HG03175 (cell line): ENCODE data around the gene MMD.
"Not testable (repeated sequence)": the region's sequence is repeated elsewhere in the genome, so short reads cannot be mapped to it uniquely, and the experiment has no call there.

Experiments used
- ATAC-seq: cut with Tn5 transposase; IDR thresholded peaks from one replicate; pipeline ENCODE4 v1.9.1; 2021; ENCODE audit warnings: mild to moderate bottlenecking, moderate library complexity; ENCODE audit not compliant: unreplicated experiment

MMD gene

GRCh38 chr17:55444471-55445441 is 23.1 kb upstream of the MMD start:
- ATAC-seq = peak; percentile 82

GRCh38 chr17:55443904-55444303 is 22.3 kb upstream of the MMD start:
- ATAC-seq = no peak

DNA sequence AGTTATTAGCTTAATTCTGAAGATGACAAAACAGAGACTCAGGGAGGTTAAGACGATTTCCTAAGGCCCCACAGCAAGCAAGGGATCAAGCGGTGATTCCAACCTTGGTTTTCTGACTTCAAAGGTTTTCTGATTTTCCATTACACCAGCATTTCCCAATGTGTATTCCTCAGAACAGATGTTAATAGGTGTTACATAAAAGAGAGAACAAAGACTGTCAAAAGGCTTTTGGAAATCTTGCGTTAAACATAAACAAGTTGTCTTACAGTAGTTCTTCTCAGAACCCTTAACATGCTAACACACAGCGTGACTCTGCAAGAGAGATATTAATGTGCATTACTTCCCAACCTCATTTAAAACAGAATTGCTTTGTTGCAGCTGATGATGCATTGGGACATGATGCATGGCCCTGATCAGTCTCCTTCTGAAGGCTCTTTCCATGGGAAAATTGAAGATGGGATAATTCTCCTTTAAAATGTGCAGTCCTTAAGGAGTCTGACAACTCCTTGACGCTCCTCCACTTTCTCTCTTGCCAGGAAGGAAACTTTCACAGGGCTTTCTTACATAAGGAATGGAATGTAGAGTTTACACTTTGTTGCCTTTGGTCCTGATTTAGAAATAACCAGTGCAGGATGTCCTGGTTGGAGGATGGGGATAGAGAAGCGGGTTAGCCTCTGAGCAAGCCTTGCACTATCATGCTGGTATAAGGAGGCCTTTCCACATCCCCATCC is 21.5 kb upstream of the MMD start:
- no peak for ATAC-seq

GRCh38 chr17:55442462-55442861 is 20.8 kb upstream of the MMD start:
- no peak for ATAC-seq

DNA sequence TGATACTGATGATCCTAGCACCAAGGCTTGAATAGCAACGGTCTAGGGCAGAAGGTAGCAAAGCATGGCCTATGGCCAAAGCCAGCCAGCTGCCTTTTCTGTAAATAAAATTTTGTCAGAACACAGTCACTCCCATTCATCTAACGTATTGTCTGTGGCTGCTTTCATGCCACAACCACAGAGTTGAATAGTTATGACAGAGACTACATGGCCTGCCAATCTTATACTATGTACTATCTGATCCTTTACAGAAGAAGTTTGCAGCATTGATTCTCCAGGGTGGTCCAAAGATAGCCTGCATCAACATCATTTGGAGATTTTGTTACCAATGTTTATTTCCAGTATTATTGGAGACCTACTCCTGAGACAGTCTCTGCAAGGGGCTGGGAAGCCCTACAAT is 19.9 kb upstream of the MMD start:
- ATAC-seq = no peak

DNA sequence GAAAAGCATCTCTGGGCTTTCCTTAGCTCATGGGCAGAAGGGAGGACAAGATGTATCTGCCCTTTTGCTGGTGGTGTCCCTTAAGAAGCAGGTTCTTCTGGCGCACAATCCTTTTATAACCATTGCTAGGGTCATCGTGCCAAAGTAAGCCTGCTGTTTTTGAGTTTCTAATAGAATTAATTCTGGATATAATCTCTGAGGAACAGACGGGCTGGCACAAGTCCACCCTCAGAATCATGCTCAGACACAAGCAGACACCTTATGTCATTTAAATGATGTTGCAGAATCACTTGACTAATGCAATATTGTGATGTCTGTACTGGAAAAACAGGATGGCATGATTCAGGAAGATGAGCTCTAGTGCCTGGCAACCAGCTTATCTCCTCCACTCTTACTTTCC is 18.8 kb upstream of the MMD start:
- no peak for ATAC-seq

DNA sequence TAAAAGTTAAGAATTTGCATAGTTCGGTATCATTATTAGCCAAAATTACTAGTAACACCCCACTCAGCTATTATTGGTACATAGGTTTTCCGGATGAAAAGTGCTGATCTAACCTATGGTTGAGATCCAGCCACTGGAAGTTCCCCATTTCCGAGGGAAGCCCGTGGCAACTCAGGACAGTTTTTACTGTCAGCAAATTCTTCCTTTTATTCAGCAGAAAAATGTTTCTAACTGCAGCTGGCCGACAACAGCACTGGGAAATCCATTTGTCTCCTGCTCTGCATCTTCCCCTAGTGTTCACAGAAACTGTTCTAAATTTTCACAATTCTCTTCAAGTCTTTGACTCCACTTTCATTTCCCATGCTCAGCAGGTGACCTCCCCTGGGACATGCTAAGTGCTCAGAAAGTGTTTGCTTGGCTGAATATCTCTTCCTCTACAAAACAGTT is 15.5 kb upstream of the MMD start:
- ATAC-seq = peak; percentile 80

DNA sequence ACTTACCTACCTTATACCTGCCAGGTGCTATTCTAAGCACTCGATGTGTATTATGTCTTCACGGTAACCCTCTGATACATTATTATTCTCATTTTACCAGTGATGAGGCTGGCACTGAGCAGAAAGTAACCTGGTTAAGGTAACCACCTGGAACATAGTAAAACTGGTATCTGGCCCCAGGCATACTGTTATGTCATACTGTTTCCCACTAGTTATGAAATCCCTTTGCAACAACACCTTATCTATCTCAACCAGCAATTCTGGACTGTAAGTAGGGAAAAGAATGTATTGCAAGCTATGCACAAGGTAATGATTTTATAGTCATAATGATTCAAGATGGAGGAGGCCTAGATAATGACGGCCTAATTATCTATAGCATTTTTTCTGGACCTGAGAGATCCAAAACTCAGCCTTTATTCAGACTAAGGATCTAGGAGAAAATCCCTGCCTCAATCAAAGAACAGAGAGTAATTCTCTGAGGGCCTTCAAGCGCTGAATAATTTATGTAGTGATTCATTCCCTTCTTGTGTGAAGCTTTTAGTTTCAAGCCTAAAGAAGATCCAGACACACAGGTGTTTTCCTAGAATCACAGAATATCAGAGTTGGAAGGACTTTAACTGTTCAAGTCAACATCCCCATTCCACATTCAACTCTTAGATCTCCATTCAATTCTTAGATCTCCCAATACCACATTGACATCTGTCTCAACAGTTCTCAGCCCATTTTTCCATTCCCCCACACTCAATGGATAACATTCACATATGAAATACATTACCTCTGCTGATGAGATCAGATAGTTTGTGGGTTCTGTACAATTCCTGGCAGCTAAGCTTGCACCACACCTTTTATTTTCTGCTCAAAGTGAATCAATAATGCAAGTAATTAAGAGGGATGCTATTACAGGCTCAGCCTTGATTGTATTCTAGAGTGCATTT is 14.9 kb upstream of the MMD start:
- no peak for ATAC-seq

- no peak for ATAC-seq
Measured at GRCh38 chr17:55435408-55435807, 13.8 kb upstream of the MMD start.

DNA sequence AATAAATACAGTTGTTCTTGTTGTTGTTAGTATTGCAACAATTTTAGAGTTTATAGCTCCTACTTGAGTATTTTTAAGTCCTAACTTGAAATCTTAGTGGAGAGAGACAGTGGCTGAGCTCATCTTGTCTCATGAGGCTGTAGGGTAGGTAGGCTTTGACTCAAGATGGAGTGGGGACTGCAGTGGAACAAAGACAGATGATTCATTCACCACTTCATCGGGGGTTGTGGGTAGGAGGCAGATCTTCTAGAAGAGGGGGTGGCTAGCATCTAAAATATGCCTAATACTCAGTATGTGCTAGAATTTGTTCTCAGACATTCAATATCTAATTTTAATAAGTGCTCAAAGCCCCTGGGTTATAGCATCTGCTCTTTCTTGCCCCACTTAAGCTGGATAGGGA is 13.1 kb upstream of the MMD start:
- ATAC-seq = no peak

- no peak for ATAC-seq
Measured at GRCh38 chr17:55433629-55434422, 12.2 kb upstream of the MMD start.

GRCh38 chr17:55433029-55433628 is 11.5 kb upstream of the MMD start:
- ATAC-seq = no peak

DNA sequence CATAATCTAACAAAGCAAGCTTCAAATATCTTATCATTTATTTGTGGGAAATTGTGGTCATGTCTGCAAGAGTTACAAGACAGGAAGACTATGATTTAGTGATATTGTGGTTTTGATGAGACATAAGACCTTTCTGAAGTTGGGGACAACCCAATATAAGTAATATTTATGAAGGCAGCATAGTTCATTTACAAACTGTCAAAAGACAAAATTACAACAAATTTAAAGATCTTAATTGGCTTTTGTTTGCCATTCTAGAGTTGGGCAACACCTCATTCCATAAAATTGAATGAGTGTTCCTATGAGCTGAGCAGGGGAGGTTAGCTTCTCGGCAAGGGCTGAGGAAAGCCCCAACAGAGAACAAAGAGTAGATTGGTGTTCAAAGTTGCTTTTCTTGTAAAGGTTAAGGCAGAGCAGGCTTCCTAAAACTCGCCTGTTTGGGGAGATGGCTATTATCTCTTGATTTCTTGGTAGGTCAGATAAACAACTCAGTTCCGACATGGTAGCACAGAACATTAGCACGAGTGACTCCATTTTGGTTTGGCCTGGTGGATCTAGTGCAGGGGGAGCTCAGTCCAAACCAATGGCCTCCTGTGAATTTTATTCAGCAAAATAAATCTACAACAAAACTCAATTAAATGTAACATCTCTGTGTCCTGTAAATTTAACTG is 10.9 kb upstream of the MMD start:
- ATAC-seq = no peak

DNA sequence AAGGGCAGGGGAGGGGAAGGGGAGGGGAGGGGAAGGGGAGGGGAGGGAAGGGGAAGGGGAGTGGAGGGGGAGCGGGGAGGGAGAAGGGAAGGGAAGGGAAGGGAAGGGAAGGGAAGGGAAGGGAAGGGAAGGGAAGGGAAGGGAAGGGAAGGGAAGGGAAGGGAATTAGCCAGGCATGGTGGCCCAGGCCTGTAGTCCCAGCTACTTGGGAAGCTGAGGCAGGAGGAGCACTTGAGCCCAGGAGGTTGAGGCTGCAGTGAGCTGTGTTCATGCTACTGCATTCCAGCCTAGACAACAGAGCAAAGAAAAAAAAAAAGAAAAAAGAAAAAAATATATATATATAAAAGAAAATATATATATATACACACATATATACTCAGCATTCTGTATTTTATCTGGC is 10.3 kb upstream of the MMD start:
- not testable (repeated sequence) for ATAC-seq

- ATAC-seq = no peak
Measured at GRCh38 chr17:55430541-55431288, 9.1 kb upstream of the MMD start.

- ATAC-seq = no peak
Measured at GRCh38 chr17:55427587-55427882, 5.9 kb upstream of the MMD start.

DNA sequence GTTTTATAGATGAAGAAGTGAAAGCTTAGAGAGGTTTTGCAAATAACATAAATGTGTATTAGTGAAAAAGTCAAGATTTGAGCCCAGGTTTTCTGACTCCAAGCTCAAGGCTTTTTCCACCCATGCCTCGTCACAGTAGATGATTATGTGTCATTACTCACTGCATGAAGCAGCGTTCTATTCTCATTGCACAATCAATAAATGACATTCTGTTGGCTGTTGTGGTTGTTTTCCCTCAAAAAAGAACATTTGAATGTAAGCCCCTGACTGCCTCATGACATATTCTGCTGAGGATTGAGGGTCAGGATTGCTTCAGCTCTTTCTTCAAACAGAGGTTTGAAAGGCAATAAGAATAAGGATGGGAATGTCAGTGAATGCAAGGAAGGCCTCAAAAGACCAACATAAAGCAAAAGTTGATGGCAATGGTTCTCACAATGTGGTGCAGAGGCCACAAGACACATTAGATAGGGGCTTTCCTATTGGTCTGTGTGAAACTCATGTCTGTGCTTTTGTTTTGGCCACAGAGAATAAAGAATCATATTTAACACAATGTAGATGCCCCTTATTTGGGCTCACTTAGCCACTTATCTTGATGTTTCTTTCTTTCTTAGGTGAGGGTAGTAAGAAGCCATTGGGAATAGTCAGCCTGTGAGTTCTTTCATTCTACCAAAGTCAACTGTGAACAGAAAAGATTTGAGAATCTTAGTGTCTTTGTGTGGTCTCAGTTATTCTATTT is 5.4 kb upstream of the MMD start:
- ATAC-seq = no peak
